Measurements from ENCODE around the gene MDK. TPM values are rescaled to one million over a fixed set of nuclear protein-coding genes. Genes with fewer than 3 reads are reported as not detected.

The MDK gene
- polyA plus RNA-seq, 1 donor from 2014 or later: 90.3 TPM

DNA sequence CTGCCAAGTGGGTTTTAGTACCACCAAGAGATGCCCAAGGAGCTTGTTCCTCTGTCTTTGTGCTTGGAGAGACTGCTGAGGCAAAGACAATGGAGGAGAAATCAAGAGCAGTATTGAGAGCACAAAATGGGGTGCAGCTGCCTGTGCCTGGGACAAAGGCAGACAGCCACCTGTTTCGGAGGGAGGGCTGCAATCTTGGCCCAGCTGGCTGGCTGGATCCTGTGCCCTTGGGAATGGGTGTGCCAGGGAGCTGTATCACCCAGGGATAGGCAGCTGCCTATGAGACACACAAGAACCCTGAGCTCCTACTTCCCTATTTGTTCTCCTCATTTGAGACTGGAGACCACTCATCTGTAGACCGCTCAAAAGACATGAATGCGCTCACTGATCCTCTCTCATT is 33.4 kb downstream of the MDK start:
- Histone ChIP-seq H3K36me3 (ENCODE audit: insufficient read depth, low read length) (no peaks in the 10 kb centered on the region), H3F3A (ENCODE audit: insufficient read depth, low read length, poor library complexity, severe bottlenecking) (no peaks in the 10 kb centered on the region), H3K9ac (ENCODE audit: low read length) (no peak overlapping the region), H3K27ac (ENCODE audit: low read length) (no peak overlapping the region), H3K9me2 (ENCODE audit: insufficient read depth, low read length) (no peaks in the 10 kb centered on the region), H3K4me2 (ENCODE audit: low read length) (no peak overlapping the region), H3K79me2 (replicated peaks; ENCODE audit: insufficient read depth, low read length) (no peaks in the 10 kb centered on the region), H3K9me3 (ENCODE audit: low read length) (no peaks in the 10 kb centered on the region), H3K27me3 (ENCODE audit: insufficient read depth, low read depth, low read length) (no peaks in the 10 kb centered on the region), H2AFZ (ENCODE audit: low read depth, low read length) (no peak overlapping the region), H3K4me3 (ENCODE audit: low read length) (no peak overlapping the region), H4K20me1 (ENCODE audit: insufficient read depth) (no peaks in the 10 kb centered on the region)
- TF ChIP-seq SMC3 (conservative IDR thresholded peaks at IDR 0.05; ENCODE audit: poor library complexity) (no peak), TAF1 (IDR thresholded peaks at IDR 0.05; ENCODE audit: low read depth) (no peak), RAD21 (conservative IDR thresholded peaks at IDR 0.05) (no peak), EP300 (conservative IDR thresholded peaks at IDR 0.05; ENCODE audit: poor library complexity, severe bottlenecking) (no peak), MXI1 (conservative IDR thresholded peaks at IDR 0.05; ENCODE audit: poor library complexity, severe bottlenecking) (no peak), EZH2 (IDR thresholded peaks at IDR 0.05; ENCODE audit: borderline replicate concordance, insufficient read depth, low read length, poor library complexity, severe bottlenecking) (no peak), POLR2AphosphoS5 (IDR thresholded peaks at IDR 0.05) (no peak)
- TF ChIP-seq, protein P1, sequence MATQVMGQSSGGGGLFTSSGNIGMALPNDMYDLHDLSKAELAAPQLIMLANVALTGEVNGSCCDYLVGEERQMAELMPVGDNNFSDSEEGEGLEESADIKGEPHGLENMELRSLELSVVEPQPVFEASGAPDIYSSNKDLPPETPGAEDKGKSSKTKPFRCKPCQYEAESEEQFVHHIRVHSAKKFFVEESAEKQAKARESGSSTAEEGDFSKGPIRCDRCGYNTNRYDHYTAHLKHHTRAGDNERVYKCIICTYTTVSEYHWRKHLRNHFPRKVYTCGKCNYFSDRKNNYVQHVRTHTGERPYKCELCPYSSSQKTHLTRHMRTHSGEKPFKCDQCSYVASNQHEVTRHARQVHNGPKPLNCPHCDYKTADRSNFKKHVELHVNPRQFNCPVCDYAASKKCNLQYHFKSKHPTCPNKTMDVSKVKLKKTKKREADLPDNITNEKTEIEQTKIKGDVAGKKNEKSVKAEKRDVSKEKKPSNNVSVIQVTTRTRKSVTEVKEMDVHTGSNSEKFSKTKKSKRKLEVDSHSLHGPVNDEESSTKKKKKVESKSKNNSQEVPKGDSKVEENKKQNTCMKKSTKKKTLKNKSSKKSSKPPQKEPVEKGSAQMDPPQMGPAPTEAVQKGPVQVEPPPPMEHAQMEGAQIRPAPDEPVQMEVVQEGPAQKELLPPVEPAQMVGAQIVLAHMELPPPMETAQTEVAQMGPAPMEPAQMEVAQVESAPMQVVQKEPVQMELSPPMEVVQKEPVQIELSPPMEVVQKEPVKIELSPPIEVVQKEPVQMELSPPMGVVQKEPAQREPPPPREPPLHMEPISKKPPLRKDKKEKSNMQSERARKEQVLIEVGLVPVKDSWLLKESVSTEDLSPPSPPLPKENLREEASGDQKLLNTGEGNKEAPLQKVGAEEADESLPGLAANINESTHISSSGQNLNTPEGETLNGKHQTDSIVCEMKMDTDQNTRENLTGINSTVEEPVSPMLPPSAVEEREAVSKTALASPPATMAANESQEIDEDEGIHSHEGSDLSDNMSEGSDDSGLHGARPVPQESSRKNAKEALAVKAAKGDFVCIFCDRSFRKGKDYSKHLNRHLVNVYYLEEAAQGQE (IDR thresholded peaks at IDR 0.05; ENCODE audit: borderline replicate concordance): no peak
- TF ChIP-seq, protein P2, sequence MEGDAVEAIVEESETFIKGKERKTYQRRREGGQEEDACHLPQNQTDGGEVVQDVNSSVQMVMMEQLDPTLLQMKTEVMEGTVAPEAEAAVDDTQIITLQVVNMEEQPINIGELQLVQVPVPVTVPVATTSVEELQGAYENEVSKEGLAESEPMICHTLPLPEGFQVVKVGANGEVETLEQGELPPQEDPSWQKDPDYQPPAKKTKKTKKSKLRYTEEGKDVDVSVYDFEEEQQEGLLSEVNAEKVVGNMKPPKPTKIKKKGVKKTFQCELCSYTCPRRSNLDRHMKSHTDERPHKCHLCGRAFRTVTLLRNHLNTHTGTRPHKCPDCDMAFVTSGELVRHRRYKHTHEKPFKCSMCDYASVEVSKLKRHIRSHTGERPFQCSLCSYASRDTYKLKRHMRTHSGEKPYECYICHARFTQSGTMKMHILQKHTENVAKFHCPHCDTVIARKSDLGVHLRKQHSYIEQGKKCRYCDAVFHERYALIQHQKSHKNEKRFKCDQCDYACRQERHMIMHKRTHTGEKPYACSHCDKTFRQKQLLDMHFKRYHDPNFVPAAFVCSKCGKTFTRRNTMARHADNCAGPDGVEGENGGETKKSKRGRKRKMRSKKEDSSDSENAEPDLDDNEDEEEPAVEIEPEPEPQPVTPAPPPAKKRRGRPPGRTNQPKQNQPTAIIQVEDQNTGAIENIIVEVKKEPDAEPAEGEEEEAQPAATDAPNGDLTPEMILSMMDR (IDR thresholded peaks at IDR 0.05; ENCODE audit: poor library complexity, severe bottlenecking): no peak

DNA sequence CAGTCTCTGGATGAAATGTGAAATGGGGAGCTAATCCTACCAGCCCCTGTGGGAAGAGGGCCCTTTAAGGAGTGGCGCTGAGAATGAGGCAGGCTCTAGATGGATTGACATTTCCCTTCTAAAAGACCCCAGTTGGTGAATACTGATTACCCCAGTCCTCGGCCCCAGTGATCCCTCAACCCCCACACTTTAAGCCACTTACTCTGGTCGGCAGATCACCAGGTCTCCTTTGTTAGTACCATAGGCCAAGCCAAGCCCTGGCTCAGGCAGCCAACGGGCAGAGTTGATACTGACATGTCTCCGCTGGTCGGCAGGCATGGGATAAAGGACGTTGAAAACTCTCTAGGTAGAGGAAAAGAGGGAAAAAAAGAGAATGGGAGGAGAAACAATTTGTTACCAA is 36.2 kb downstream of the MDK start:
- Histone ChIP-seq H3K27ac (ENCODE audit: low read length) (no peak overlapping the region), H3K9me3 (ENCODE audit: low read length) (no peaks in the 10 kb centered on the region), H3K9ac (ENCODE audit: low read length) (no peak overlapping the region), H3K27me3 (ENCODE audit: insufficient read depth, low read depth, low read length) (no peaks in the 10 kb centered on the region), H3K36me3 (ENCODE audit: insufficient read depth, low read length) (no peaks in the 10 kb centered on the region), H3K9me2 (ENCODE audit: insufficient read depth, low read length) (no peaks in the 10 kb centered on the region), H3F3A (ENCODE audit: insufficient read depth, low read length, poor library complexity, severe bottlenecking) (no peaks in the 10 kb centered on the region), H3K4me2 (ENCODE audit: low read length) (no peak overlapping the region), H3K4me3 (ENCODE audit: low read length) (no peak overlapping the region), H4K20me1 (ENCODE audit: insufficient read depth) (no peaks in the 10 kb centered on the region), H2AFZ (ENCODE audit: low read depth, low read length) (no peak overlapping the region), H3K79me2 (replicated peaks; ENCODE audit: insufficient read depth, low read length) (no peaks in the 10 kb centered on the region)
- TF ChIP-seq EZH2 (IDR thresholded peaks at IDR 0.05; ENCODE audit: borderline replicate concordance, insufficient read depth, low read length, poor library complexity, severe bottlenecking) (no peak), MXI1 (conservative IDR thresholded peaks at IDR 0.05; ENCODE audit: poor library complexity, severe bottlenecking) (no peak), TAF1 (IDR thresholded peaks at IDR 0.05; ENCODE audit: low read depth) (no peak), POLR2AphosphoS5 (IDR thresholded peaks at IDR 0.05) (no peak), EP300 (conservative IDR thresholded peaks at IDR 0.05; ENCODE audit: poor library complexity, severe bottlenecking) (no peak), SMC3 (conservative IDR thresholded peaks at IDR 0.05; ENCODE audit: poor library complexity) (no peak), RAD21 (conservative IDR thresholded peaks at IDR 0.05) (no peak)
- TF ChIP-seq, protein P1 (IDR thresholded peaks at IDR 0.05; ENCODE audit: borderline replicate concordance): no peak
- TF ChIP-seq, protein P2 (IDR thresholded peaks at IDR 0.05; ENCODE audit: poor library complexity, severe bottlenecking): no peak
